CD8-positive, alpha-beta memory T cell (primary cell): ENCODE results near the gene AIP. TPM values are rescaled to one million over a fixed set of nuclear protein-coding genes. Genes with fewer than 3 reads are reported as not detected.

Source experiments
- CTCF ChIA-PET: fragments of 350-600 bp; sonication (Branson Sonifier 250); formaldehyde crosslinking; loops from one replicate; lab custom pipeline; 2021; ENCODE audit warnings: antibody characterized with exemption; lab: Charles Lee
- POLR2A ChIA-PET: fragments of 350-600 bp; sonication (Branson Sonifier 250); formaldehyde crosslinking; loops from one replicate; lab custom pipeline; 2021; ENCODE audit warnings: antibody characterized with exemption; lab: Charles Lee
- DNase-seq, 5 donors: peaks; one replicate each; pipeline versions ENCODE4 v3.0.0 to v3.0.0-alpha.2; 2020 to 2022; ENCODE audit warnings: mixed read lengths in 1 of 5
- H3K27ac ChIP-seq: one replicate; pipeline ENCODE4 v1.7.0; 2013; ENCODE audit warnings: low read depth, mild to moderate bottlenecking, low read length, moderate library complexity
- H3K27me3 ChIP-seq: 2 replicates; pipeline ENCODE4 v1.7.0; 2013; ENCODE audit warnings: low read length, mild to moderate bottlenecking; ENCODE audit not compliant: insufficient read depth, poor library complexity, severe bottlenecking
- H3K36me3 ChIP-seq: 2 replicates; pipeline ENCODE4 v1.7.0; 2013; ENCODE audit warnings: mild to moderate bottlenecking, low read length, moderate library complexity; ENCODE audit not compliant: insufficient read depth
- H3K4me1 ChIP-seq: 2 replicates; pipeline ENCODE4 v1.7.0; 2013; ENCODE audit warnings: mild to moderate bottlenecking, low read length, moderate library complexity; ENCODE audit not compliant: insufficient read depth
- H3K4me3 ChIP-seq: 2 replicates; pipeline ENCODE4 v1.7.0; 2013; ENCODE audit warnings: mild to moderate bottlenecking, low read length
- H3K9me3 ChIP-seq: 2 replicates; pipeline ENCODE4 v1.7.0; 2013; ENCODE audit warnings: mild to moderate bottlenecking, low read length
- H3K27ac Mint-ChIP-seq, 8 donors: one replicate each; pipeline ENCODE4 v1.8.0; 2020 to 2021; ENCODE audit warnings: mixed read lengths in 8 of 8, mild to moderate bottlenecking in 6 of 8, inconsistent platforms in 3 of 8, moderate library complexity in 3 of 8
- H3K27me3 Mint-ChIP-seq, 2 donors: one replicate each; pipeline ENCODE4 v1.8.0; 2020 to 2021; ENCODE audit warnings: mixed read lengths in 2 of 2, mild to moderate bottlenecking in 1 of 2, moderate library complexity in 1 of 2
- H3K36me3 Mint-ChIP-seq, 3 donors: one replicate each; pipeline ENCODE4 v1.8.0; 2020 to 2021; ENCODE audit warnings: mixed read lengths in 3 of 3, inconsistent platforms in 1 of 3, mild to moderate bottlenecking in 1 of 3
- H3K4me1 Mint-ChIP-seq, 3 donors: one replicate each; pipeline ENCODE4 v1.8.0; 2020 to 2021; ENCODE audit warnings: mixed read lengths in 3 of 3, inconsistent platforms in 1 of 3, mild to moderate bottlenecking in 1 of 3
- H3K4me3 Mint-ChIP-seq, 7 donors: one replicate each; pipeline ENCODE4 v1.8.0; 2020 to 2021; ENCODE audit warnings: mixed read lengths in 7 of 7, mild to moderate bottlenecking in 6 of 7, moderate library complexity in 4 of 7, inconsistent platforms in 2 of 7
- H3K9me3 Mint-ChIP-seq, 5 donors: one replicate each; pipeline ENCODE4 v1.8.0; 2020 to 2022; ENCODE audit warnings: mixed read lengths in 5 of 5, mild to moderate bottlenecking in 3 of 5, moderate library complexity in 2 of 5, inconsistent platforms in 1 of 5
- polyA plus RNA-seq: library from polyadenylated mRNA; unstranded; fragments of 300-500 nt; fragmentation: Illumina TruSeq; gene quantifications from one replicate; pipeline ENCODE4 v1.2.3, GENCODE V29; 2021
- total RNA-seq, 2 experiments: library from RNA; stranded (reverse); gene quantifications; one replicate each; pipeline ENCODE4 v1.2.3, GENCODE V29; 2021

Gene AIP
- total and polyA plus RNA-seq, 3 experiments from 2014 or later, result 160 to 210 (median 171) TPM

GRCh38 chr11:67495234-67496005, 12.6 kb downstream of the AIP start:
- H3K36me3 Mint-ChIP-seq, result peaks cover 0 to 86% (median 2%) of the 10 kb centered on the region in 3 donors
- peak overlapping the region in 1 of 8 donors; percentile 66 for H3K27ac Mint-ChIP-seq
- H3K4me1 Mint-ChIP-seq, result peaks cover under 1 to 3% (median under 1%) of the 10 kb centered on the region in 3 donors
- H3K27me3 Mint-ChIP-seq, result no peaks in the 10 kb centered on the region
- DNase-seq, result no peak
- POLR2A ChIA-PET, result interaction anchor here (0.6 kb wide), 1 partner anchor 69 kb away, joined by 4 read pairs; no protein-coding TSS in a partner anchor
- Histone ChIP-seq H3K4me1 (no peaks in the 10 kb centered on the region), H3K36me3 (peaks cover 11% of the 10 kb centered on the region), H3K9me3 (no peaks in the 10 kb centered on the region), H3K27me3 (no peaks in the 10 kb centered on the region), H3K4me3 (no peak overlapping the region), H3K27ac (no peak overlapping the region)
- CTCF ChIA-PET, result no interaction called here
- no peaks in the 10 kb centered on the region for H3K9me3 Mint-ChIP-seq
- H3K4me3 Mint-ChIP-seq, result no peak overlapping the region

DNA sequence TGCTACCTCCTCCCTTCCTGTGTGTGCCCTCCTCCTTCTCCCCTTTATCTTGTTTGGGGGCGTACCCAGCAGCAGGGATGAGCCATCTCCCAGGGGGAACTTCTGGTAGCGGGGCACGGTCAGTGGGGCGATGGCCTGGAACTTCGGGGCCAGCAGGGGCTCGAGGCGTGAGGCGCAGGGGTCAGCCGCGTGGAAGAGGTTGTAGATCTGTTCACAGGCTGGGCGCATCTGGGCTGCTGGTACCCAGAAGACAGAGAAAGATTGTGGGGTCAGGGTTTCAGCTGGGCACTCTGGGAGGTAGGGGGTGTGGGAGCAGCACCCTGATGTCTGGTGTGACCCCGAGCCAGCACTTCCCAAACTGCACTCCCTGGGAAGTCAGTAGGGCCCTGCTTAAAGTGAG, 13.3 kb downstream of the AIP start:
- H3K27ac ChIP-seq, result no peak overlapping the region
- H3K9me3 ChIP-seq, result no peaks in the 10 kb centered on the region
- Mint-ChIP-seq H3K27ac (peak overlapping the region in 4 of 8 donors; percentile 39 to 93 (median 63)), H3K27me3 (no peaks in the 10 kb centered on the region), H3K9me3 (no peaks in the 10 kb centered on the region), H3K4me1 (peaks cover 7% of the 10 kb centered on the region in 3 donors), H3K4me3 (no peak overlapping the region), H3K36me3 (peaks cover 7 to 86% (median 9%) of the 10 kb centered on the region in 3 donors)
- H3K27me3 ChIP-seq, result no peaks in the 10 kb centered on the region
- ChIA-PET CTCF (no interaction called here), POLR2A (no interaction called here)
- H3K4me3 ChIP-seq, result no peak overlapping the region
- no peaks in the 10 kb centered on the region for H3K4me1 ChIP-seq
- no peak for DNase-seq
- H3K36me3 ChIP-seq, result peaks cover 18% of the 10 kb centered on the region

DNA sequence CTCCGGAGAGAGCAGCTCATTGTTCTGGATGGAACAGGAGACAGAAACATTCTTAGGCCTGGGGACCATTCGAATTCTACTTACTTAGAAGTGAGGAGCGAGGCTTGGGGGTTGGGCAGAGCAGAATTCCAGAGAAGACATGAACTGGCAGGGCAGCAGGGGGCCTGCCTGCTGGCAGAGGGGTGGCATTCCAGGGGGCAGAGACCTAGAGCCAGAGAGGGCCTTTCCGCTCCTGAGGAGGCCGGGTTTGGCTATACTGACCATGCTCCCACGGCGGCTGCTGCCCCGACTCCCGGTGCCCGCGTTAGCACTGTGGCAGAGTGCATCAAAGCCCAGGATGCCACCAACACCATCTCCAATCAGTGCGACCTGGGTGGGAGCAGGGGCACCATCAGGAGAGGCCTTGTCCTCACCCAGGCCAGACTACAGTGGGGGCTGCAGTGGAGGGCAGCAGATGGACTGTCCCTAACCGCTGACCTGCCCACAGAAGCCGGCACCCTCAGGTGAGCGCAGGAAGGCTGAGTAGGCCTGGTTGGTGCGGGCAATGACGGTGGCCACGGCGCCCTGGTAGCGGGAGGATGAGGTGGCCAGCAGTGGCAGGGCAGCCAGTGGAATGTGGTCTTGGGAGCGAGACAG, 14.9 kb downstream of the AIP start:
- ChIA-PET CTCF (no interaction called here), POLR2A (no interaction called here)
- Mint-ChIP-seq H3K4me3 (no peak overlapping the region), H3K36me3 (peaks cover 8 to 89% (median 12%) of the 10 kb centered on the region in 3 donors), H3K4me1 (peaks cover 10 to 15% (median 14%) of the 10 kb centered on the region in 3 donors), H3K27ac (peak overlapping the region in 1 of 8 donors; percentile 41), H3K9me3 (no peaks in the 10 kb centered on the region), H3K27me3 (no peaks in the 10 kb centered on the region)
- Histone ChIP-seq H3K4me3 (no peak overlapping the region), H3K36me3 (peaks cover 18% of the 10 kb centered on the region), H3K27ac (no peak overlapping the region), H3K9me3 (no peaks in the 10 kb centered on the region), H3K27me3 (no peaks in the 10 kb centered on the region), H3K4me1 (no peaks in the 10 kb centered on the region)
- no peak for DNase-seq

- Mint-ChIP-seq H3K4me3 (no peak overlapping the region), H3K27me3 (no peaks in the 10 kb centered on the region), H3K36me3 (peaks cover 8 to 87% (median 15%) of the 10 kb centered on the region in 3 donors), H3K4me1 (peaks cover 16 to 23% (median 19%) of the 10 kb centered on the region in 3 donors), H3K27ac (peak overlapping the region in 1 of 8 donors; percentile 5), H3K9me3 (no peaks in the 10 kb centered on the region)
- no peak for DNase-seq
- Histone ChIP-seq H3K9me3 (no peaks in the 10 kb centered on the region), H3K27me3 (no peaks in the 10 kb centered on the region), H3K27ac (no peak overlapping the region), H3K36me3 (peaks cover 18% of the 10 kb centered on the region), H3K4me1 (peaks cover 6% of the 10 kb centered on the region), H3K4me3 (no peak overlapping the region)
- ChIA-PET CTCF (interaction anchor here (2.2 kb wide), 1 partner anchor 97 kb away, joined by 5 read pairs; the partner anchor contains the start of gene PPP1CA), POLR2A (no interaction called here)
Observed at GRCh38 chr11:67498544-67498972, 15.7 kb downstream of the AIP start.

- H3K9me3 Mint-ChIP-seq, result no peaks in the 10 kb centered on the region
- peaks cover 19 to 33% (median 20%) of the 10 kb centered on the region in 3 donors for H3K4me1 Mint-ChIP-seq
- Histone ChIP-seq H3K4me3 (no peak overlapping the region), H3K27ac (no peak overlapping the region), H3K9me3 (no peaks in the 10 kb centered on the region), H3K4me1 (peaks cover 10% of the 10 kb centered on the region), H3K36me3 (peaks cover 18% of the 10 kb centered on the region), H3K27me3 (no peaks in the 10 kb centered on the region)
- H3K27me3 Mint-ChIP-seq, result no peaks in the 10 kb centered on the region
- DNase-seq, result peak in 1 of 5 donors; percentile 46
- peak overlapping the region in 1 of 8 donors; percentile 66 for H3K27ac Mint-ChIP-seq
- POLR2A ChIA-PET, result interaction anchor here (1.0 kb wide), 1 partner anchor 98 kb away, joined by 4 read pairs; the partner anchor contains the start of gene PPP1CA
- CTCF ChIA-PET, result interaction anchor here (0.5 to 2.2 kb wide), 2 partner anchors 21 to 98 kb away, joined by 3 to 5 read pairs; partner anchors contain the start of gene PPP1CA
- no peak overlapping the region for H3K4me3 Mint-ChIP-seq
- peaks cover 8 to 82% (median 15%) of the 10 kb centered on the region in 3 donors for H3K36me3 Mint-ChIP-seq
Observed at GRCh38 chr11:67499808-67500483, 17.1 kb downstream of the AIP start.

DNA sequence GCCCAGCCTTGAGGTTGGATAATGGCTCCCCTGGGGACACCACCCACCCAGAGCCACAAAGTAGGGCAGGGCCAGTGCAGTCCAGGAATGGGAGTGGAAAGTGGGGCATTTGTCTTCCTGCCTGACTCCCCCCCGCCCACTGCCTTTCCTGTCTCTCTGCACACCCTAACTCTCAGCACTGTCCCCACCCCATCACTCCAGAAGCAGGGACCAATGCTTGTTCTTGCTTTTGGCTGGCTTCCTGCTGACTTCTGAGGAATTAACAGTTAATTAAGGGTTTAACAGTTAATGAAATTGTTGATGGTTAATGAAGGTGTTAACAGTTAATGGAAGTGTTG, 17.6 kb downstream of the AIP start:
- CTCF ChIA-PET, result interaction anchor here (2.2 kb wide), 1 partner anchor 99 kb away, joined by 5 read pairs; the partner anchor contains the start of gene PPP1CA
- no peaks in the 10 kb centered on the region for H3K27me3 ChIP-seq
- H3K9me3 ChIP-seq, result no peaks in the 10 kb centered on the region
- POLR2A ChIA-PET, result interaction anchor here (1.0 kb wide), 1 partner anchor 99 kb away, joined by 4 read pairs; the partner anchor contains the start of gene PPP1CA
- H3K36me3 Mint-ChIP-seq, result peaks cover 8 to 79% (median 15%) of the 10 kb centered on the region in 3 donors
- no peak overlapping the region for H3K4me3 ChIP-seq
- H3K4me1 ChIP-seq, result peaks cover 13% of the 10 kb centered on the region
- no peak for DNase-seq
- H3K27ac Mint-ChIP-seq, result peak overlapping the region in 3 of 8 donors; percentile 43 to 67 (median 48)
- no peaks in the 10 kb centered on the region for H3K27me3 Mint-ChIP-seq
- H3K4me1 Mint-ChIP-seq, result peaks cover 20 to 34% (median 21%) of the 10 kb centered on the region in 3 donors
- no peak overlapping the region for H3K27ac ChIP-seq
- H3K9me3 Mint-ChIP-seq, result no peaks in the 10 kb centered on the region
- H3K4me3 Mint-ChIP-seq, result peak overlapping the region in 1 of 7 donors; percentile 63
- peaks cover 18% of the 10 kb centered on the region for H3K36me3 ChIP-seq

- Mint-ChIP-seq H3K27ac (peak overlapping the region in 7 of 8 donors; percentile 32 to 91 (median 67)), H3K27me3 (no peaks in the 10 kb centered on the region), H3K4me3 (peak overlapping the region in 2 of 7 donors; percentile 48 to 63), H3K9me3 (no peaks in the 10 kb centered on the region), H3K36me3 (peaks cover 8 to 74% (median 15%) of the 10 kb centered on the region in 3 donors), H3K4me1 (peaks cover 26 to 40% (median 28%) of the 10 kb centered on the region in 3 donors)
- no peaks in the 10 kb centered on the region for H3K9me3 ChIP-seq
- no peak for DNase-seq
- H3K27ac ChIP-seq, result no peak overlapping the region
- CTCF ChIA-PET, result no interaction called here
- no peaks in the 10 kb centered on the region for H3K27me3 ChIP-seq
- H3K4me1 ChIP-seq, result peaks cover 19% of the 10 kb centered on the region
- POLR2A ChIA-PET, result no interaction called here
- no peak overlapping the region for H3K4me3 ChIP-seq
- peaks cover 18% of the 10 kb centered on the region for H3K36me3 ChIP-seq
Observed at GRCh38 chr11:67500831-67501715, 18.2 kb downstream of the AIP start.
